ENCODE data around the gene EPSTI1.
"Not testable (repeated sequence)": the region's sequence is repeated elsewhere in the genome, so short reads cannot be mapped to it uniquely, and the experiment has no call there.

The EPSTI1 gene

DNA sequence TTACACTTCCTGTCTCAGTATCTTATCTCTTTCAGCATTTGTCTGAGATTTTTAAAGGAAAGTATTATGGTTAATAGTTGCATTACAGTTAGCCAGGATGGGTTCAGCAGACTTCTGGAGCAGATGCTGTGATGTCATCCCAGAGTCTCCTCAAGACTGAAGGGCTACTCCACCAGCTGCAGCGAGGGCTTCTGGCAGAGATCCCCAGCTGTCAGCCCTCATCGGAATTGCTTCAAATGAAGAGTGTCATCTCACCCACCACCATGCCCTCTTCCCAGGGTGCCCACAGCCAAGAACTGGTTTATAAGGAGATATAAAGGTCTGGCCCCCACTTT lies 126.3 kb downstream of the EPSTI1 start:
- TF ChIP-seq CTCF (IDR thresholded peaks at IDR 0.05; ENCODE audit: low read depth, low read length) = no peak
- H3K4me3 ChIP-seq (replicated peaks in 1 of 2; ENCODE audit: low read depth in 2 of 2, low read length in 2 of 2) = no peak overlapping the region
- DNase-seq (ENCODE audit: low read depth in 2 of 2) = peak in 1 of 2 donors; percentile 38

- no peak overlapping the region for H3K4me3 ChIP-seq (replicated peaks in 1 of 2; ENCODE audit: low read depth in 2 of 2, low read length in 2 of 2)
- TF ChIP-seq CTCF (IDR thresholded peaks at IDR 0.05; ENCODE audit: low read depth, low read length) = no peak
- DNase-seq (ENCODE audit: low read depth in 2 of 2) = peak in 1 of 2 donors; percentile 10
These were observed 126.9 kb downstream of the EPSTI1 start for GRCh38 chr13:42864952-42865767.

DNA sequence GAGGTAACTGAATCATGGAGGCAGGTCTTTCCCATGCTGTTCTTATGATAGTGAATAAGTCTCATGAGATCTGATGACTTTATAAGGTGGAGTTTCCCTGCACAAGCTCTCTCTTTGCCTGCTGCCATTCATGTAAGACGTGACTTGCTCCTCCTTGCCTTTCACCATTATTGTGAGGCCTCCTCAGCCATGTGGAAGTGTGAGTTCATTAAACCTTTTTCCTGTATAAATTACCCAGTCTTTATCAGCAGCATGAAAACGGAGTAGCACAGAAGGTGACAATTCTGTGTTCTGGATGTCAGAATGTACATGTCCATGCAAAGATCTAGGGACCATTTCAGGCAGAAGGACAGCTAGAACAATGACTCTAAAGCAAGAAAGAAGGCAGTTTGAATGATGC lies 129.7 kb downstream of the EPSTI1 start:
- DNase-seq (ENCODE audit: low read depth in 2 of 2); H3K4me3 ChIP-seq (replicated peaks in 1 of 2; ENCODE audit: low read depth in 2 of 2, low read length in 2 of 2): not testable (repeated sequence)

DNA sequence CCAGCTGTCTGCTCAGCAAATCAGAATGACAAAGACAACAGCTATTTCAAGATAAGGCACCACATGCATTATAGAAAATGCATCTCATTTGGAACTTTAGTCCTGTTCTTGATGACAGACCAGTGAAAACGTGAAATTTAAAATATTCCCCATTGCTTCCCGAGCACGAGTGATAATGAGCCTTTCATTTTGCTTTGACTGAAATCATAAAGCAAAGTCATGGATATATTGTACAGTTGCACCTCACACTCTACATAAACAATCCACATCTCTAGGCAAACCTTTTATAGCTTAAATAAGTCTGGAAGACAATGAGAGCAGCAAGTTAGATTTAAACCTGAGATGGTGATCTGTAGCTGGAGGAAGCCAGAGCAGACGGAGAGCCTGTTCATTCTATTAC lies 131.6 kb downstream of the EPSTI1 start:
- DNase-seq (ENCODE audit: low read depth in 2 of 2) = no peak
- no peak overlapping the region for H3K4me3 ChIP-seq (replicated peaks in 1 of 2; ENCODE audit: low read depth in 2 of 2, low read length in 2 of 2)
- no peak for TF ChIP-seq CTCF (IDR thresholded peaks at IDR 0.05; ENCODE audit: low read depth, low read length)

DNA sequence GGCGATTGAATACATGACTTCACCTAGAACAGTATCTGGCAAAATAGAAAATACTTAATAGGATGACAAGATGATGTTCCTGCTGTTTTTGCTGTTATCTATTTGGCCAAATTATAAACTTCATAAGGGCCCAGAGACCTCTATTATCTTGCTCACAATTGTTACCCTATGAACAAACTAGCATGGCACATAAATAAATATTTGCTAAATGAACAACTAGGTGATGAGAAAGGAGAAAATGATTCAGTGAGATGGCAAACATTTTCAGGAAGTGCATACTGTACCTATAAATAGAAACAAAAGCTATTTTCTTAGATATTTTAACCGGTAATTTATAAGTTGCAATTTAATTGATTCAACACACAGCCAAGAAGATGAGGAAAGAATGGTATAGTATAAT lies 132.3 kb downstream of the EPSTI1 start:
- H3K4me3 ChIP-seq (replicated peaks in 1 of 2; ENCODE audit: low read depth in 2 of 2, low read length in 2 of 2) = no peak overlapping the region
- TF ChIP-seq CTCF (IDR thresholded peaks at IDR 0.05; ENCODE audit: low read depth, low read length) = no peak
- no peak for DNase-seq (ENCODE audit: low read depth in 2 of 2)

DNA sequence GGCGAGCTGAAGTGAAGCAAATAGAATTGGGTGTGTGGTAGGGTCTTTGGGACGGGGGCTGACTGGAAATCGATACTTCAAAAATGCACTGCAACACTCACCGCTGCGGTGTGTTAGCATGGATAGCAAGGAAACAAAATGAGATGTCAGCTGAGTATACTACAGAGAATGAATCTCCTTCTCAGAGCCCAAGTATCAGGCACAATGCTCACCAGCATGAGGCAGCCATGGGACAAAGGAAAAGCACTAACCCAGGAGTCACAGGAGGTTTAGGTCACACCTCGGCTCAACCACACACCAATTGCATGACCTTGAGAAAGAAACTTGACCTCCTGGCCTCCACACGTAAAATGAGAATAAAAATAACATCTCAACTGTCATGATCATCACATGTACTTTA lies 136.6 kb downstream of the EPSTI1 start:
- H3K4me3 ChIP-seq (replicated peaks in 1 of 2; ENCODE audit: low read depth in 2 of 2, low read length in 2 of 2) = no peak overlapping the region
- TF ChIP-seq CTCF (IDR thresholded peaks at IDR 0.05; ENCODE audit: low read depth, low read length) = no peak
- no peak for DNase-seq (ENCODE audit: low read depth in 2 of 2)

- no peak overlapping the region for H3K4me3 ChIP-seq (replicated peaks in 1 of 2; ENCODE audit: low read depth in 2 of 2, low read length in 2 of 2)
- no peak for DNase-seq (ENCODE audit: low read depth in 2 of 2)
- TF ChIP-seq CTCF (IDR thresholded peaks at IDR 0.05; ENCODE audit: low read depth, low read length) = no peak
These were observed 139.9 kb downstream of the EPSTI1 start for GRCh38 chr13:42852136-42852535.
